ENCODE data around the gene PHTF1. TPM values are rescaled to one million over a fixed set of nuclear protein-coding genes. Genes with fewer than 3 reads are reported as not detected.

PHTF1 gene
- total and polyA plus RNA-seq, 10 of the 15 experiments (the other 5 are each of a cell fraction or from before 2014, with no cell fraction given), result 7.8 to 37.6 (median 24.1) TPM

- TF ChIP-seq EP300 (IDR thresholded peaks at IDR 0.05; ENCODE audit: borderline replicate concordance in 1 of 2, control insufficient read depth in 1 of 2, low read depth in 2 of 2, low read length in 2 of 2) (no peak), SP1 (IDR thresholded peaks at IDR 0.05; ENCODE audit: low read depth, low read length) (no peak), USF1 (IDR thresholded peaks at IDR 0.05; ENCODE audit: borderline replicate concordance, extremely low read length, insufficient read depth, low read depth, low read length) (no peak), SMAD5 (IDR thresholded peaks at IDR 0.05; ENCODE audit: low read depth) (no peak), CEBPZ (IDR thresholded peaks at IDR 0.05; ENCODE audit: low read depth, low read length) (no peak), WRNIP1 (IDR thresholded peaks at IDR 0.05; ENCODE audit: borderline replicate concordance, low read depth, low read length) (no peak), ZBTB11 (CRISPR knock-in tag; IDR thresholded peaks at IDR 0.05) (no peak), SMC3 (IDR thresholded peaks at IDR 0.05; ENCODE audit: borderline replicate concordance, low read length) (no peak), TBL1XR1 (IDR thresholded peaks at IDR 0.05; ENCODE audit: low read depth, low read length) (peak; percentile 11; the same call in 1 of the 2 replicates), RUNX3 (IDR thresholded peaks at IDR 0.05; ENCODE audit: low read length) (peak; percentile 56; the same call in 1 of the 2 replicates), MTA2 (IDR thresholded peaks at IDR 0.05; ENCODE audit: low read depth) (peak; percentile 61), SUZ12 (IDR thresholded peaks at IDR 0.05; ENCODE audit: unreplicated experiment) (no peak), CBX5 (IDR thresholded peaks at IDR 0.05; ENCODE audit: low read depth) (no peak), SKIL (IDR thresholded peaks at IDR 0.05; ENCODE audit: low read depth, poor library complexity, severe bottlenecking) (no peak), BMI1 (IDR thresholded peaks at IDR 0.05; ENCODE audit: borderline replicate concordance) (no peak), ATF7 (IDR thresholded peaks at IDR 0.05; ENCODE audit: low read depth) (0 out of 2 replicates have a peak, but pooled peaks have one; percentile 13), FOS (IDR thresholded peaks at IDR 0.05; ENCODE audit: borderline replicate concordance, extremely low read depth, insufficient read length) (no peak), PKNOX1 (IDR thresholded peaks at IDR 0.05) (no peak), MTA3 (IDR thresholded peaks at IDR 0.05; ENCODE audit: borderline replicate concordance, low read length) (no peak), SPI1 (IDR thresholded peaks at IDR 0.05; ENCODE audit: borderline replicate concordance, insufficient read depth, low read depth, low read length) (no peak)
These were observed 41.2 kb upstream of the PHTF1 start (continued) for GRCh38 chr1:113800487-113800886.
